ENCODE measurements around the gene CRHR1. TPM values are rescaled to one million over a fixed set of nuclear protein-coding genes. Genes with fewer than 3 reads are reported as not detected.

CRHR1 gene
- total RNA-seq, 3 donors from 2014 or later, result 1.6 to 2.8 TPM; not detected in 1

GRCh38 chr17:45841186-45841585, 57.1 kb downstream of the CRHR1 start:
- H3K9me3 ChIP-seq, result no peaks in the 10 kb centered on the region
- TF ChIP-seq POLR2A (IDR thresholded peaks at IDR 0.05) (no peak), POLR2AphosphoS5 (IDR thresholded peaks at IDR 0.05) (no peak), CTCF (IDR thresholded peaks at IDR 0.05) (no peak)
- no peaks in the 10 kb centered on the region for H3K36me3 ChIP-seq
- H3K4me1 ChIP-seq, result no peaks in the 10 kb centered on the region
- DNase-seq (ENCODE audit: low spot score in 2 of 2), result no peak
- no peak overlapping the region for H3K27ac ChIP-seq
- peaks cover 0 to 10% of the 10 kb centered on the region in 2 donors for H3K27me3 ChIP-seq
- intact Hi-C loops (cut with DNase I; ENCODE audit: low total_unique reads), result no loop called here
- no peak overlapping the region for H3K4me3 ChIP-seq

GRCh38 chr17:45841883-45842525, 57.9 kb downstream of the CRHR1 start:
- H3K36me3 ChIP-seq, result no peaks in the 10 kb centered on the region
- peaks cover 0 to 10% of the 10 kb centered on the region in 2 donors for H3K27me3 ChIP-seq
- no peak for DNase-seq (ENCODE audit: low spot score in 2 of 2)
- TF ChIP-seq POLR2AphosphoS5 (IDR thresholded peaks at IDR 0.05), result no peak
- TF ChIP-seq POLR2A (IDR thresholded peaks at IDR 0.05), result no peak
- TF ChIP-seq CTCF (IDR thresholded peaks at IDR 0.05), result no peak
- H3K4me3 ChIP-seq, result no peak overlapping the region
- no peaks in the 10 kb centered on the region for H3K4me1 ChIP-seq
- intact Hi-C loops (cut with DNase I; ENCODE audit: low total_unique reads), result no loop called here
- no peak overlapping the region for H3K27ac ChIP-seq
- H3K9me3 ChIP-seq, result no peaks in the 10 kb centered on the region

- intact Hi-C loops (cut with DNase I; ENCODE audit: low total_unique reads), result no loop called here
- DNase-seq (ENCODE audit: low spot score in 2 of 2), result no peak
- no peak for TF ChIP-seq CTCF (IDR thresholded peaks at IDR 0.05)
- TF ChIP-seq POLR2A (IDR thresholded peaks at IDR 0.05), result no peak
- TF ChIP-seq POLR2AphosphoS5 (IDR thresholded peaks at IDR 0.05), result no peak
- H3K4me1 ChIP-seq, result no peaks in the 10 kb centered on the region
- H3K9me3 ChIP-seq, result no peaks in the 10 kb centered on the region
- no peak overlapping the region for H3K4me3 ChIP-seq
- no peaks in the 10 kb centered on the region for H3K36me3 ChIP-seq
- no peak overlapping the region for H3K27ac ChIP-seq
- peaks cover 0 to 10% of the 10 kb centered on the region in 2 donors for H3K27me3 ChIP-seq
Observed at GRCh38 chr17:45843722-45844121, 59.6 kb downstream of the CRHR1 start.

GRCh38 chr17:45844695-45845375, 60.7 kb downstream of the CRHR1 start, which contains the start of gene SPPL2C:
SPPL2C (plus strand) TSS chr17:45844881; CDS start chr17:45844907, 26 bp downstream.
- DNase-seq (ENCODE audit: low spot score in 2 of 2), result no peak
- Histone ChIP-seq H3K36me3 (no peaks in the 10 kb centered on the region), H3K4me1 (no peaks in the 10 kb centered on the region), H3K4me3 (no peak within 1 kb of the TSS), H3K27ac (no peak within 1 kb of the TSS), H3K9me3 (no peaks in the 10 kb centered on the region), H3K27me3 (peaks cover 0 to 2% of the 10 kb centered on the region in 2 donors)
- intact Hi-C loops (cut with DNase I; ENCODE audit: low total_unique reads), result no loop called here
- no peak for TF ChIP-seq POLR2AphosphoS5 (IDR thresholded peaks at IDR 0.05)
- TF ChIP-seq POLR2A (IDR thresholded peaks at IDR 0.05), result no peak
- TF ChIP-seq CTCF (IDR thresholded peaks at IDR 0.05), result no peak
